ENCODE results near the gene RNF130. TPM values are rescaled to one million over a fixed set of nuclear protein-coding genes. Genes with fewer than 3 reads are reported as not detected.

RNF130 gene
- polyA plus RNA-seq, 1 donor from 2014 or later: 48.7 TPM

- Histone ChIP-seq H3K9me2 (ENCODE audit: insufficient read depth, low read length) (no peaks in the 10 kb centered on the region), H3K79me2 (replicated peaks; ENCODE audit: insufficient read depth, low read length) (peaks cover 89% of the 10 kb centered on the region), H3K9me3 (ENCODE audit: low read length) (no peaks in the 10 kb centered on the region), H3K4me3 (ENCODE audit: low read length) (no peak overlapping the region), H3K4me2 (ENCODE audit: low read length) (no peak overlapping the region), H4K20me1 (ENCODE audit: insufficient read depth) (peaks cover 13% of the 10 kb centered on the region), H3K27me3 (ENCODE audit: insufficient read depth, low read depth, low read length) (no peaks in the 10 kb centered on the region), H3F3A (ENCODE audit: insufficient read depth, low read length, poor library complexity, severe bottlenecking) (no peaks in the 10 kb centered on the region), H3K27ac (ENCODE audit: low read length) (no peak overlapping the region), H2AFZ (ENCODE audit: low read depth, low read length) (no peak overlapping the region), H3K36me3 (ENCODE audit: insufficient read depth, low read length) (no peaks in the 10 kb centered on the region), H3K9ac (ENCODE audit: low read length) (no peak overlapping the region)
- TF ChIP-seq TAF1 (IDR thresholded peaks at IDR 0.05; ENCODE audit: low read depth) (no peak), EP300 (conservative IDR thresholded peaks at IDR 0.05; ENCODE audit: poor library complexity, severe bottlenecking) (no peak), CTCF (IDR thresholded peaks at IDR 0.05; ENCODE audit: poor library complexity, severe bottlenecking) (no peak), RAD21 (conservative IDR thresholded peaks at IDR 0.05) (no peak), EZH2 (IDR thresholded peaks at IDR 0.05; ENCODE audit: borderline replicate concordance, insufficient read depth, low read length, poor library complexity, severe bottlenecking) (no peak), POLR2AphosphoS5 (IDR thresholded peaks at IDR 0.05) (no peak), SMC3 (conservative IDR thresholded peaks at IDR 0.05; ENCODE audit: poor library complexity) (no peak), MXI1 (conservative IDR thresholded peaks at IDR 0.05; ENCODE audit: poor library complexity, severe bottlenecking) (no peak)
- TF ChIP-seq, protein P1, sequence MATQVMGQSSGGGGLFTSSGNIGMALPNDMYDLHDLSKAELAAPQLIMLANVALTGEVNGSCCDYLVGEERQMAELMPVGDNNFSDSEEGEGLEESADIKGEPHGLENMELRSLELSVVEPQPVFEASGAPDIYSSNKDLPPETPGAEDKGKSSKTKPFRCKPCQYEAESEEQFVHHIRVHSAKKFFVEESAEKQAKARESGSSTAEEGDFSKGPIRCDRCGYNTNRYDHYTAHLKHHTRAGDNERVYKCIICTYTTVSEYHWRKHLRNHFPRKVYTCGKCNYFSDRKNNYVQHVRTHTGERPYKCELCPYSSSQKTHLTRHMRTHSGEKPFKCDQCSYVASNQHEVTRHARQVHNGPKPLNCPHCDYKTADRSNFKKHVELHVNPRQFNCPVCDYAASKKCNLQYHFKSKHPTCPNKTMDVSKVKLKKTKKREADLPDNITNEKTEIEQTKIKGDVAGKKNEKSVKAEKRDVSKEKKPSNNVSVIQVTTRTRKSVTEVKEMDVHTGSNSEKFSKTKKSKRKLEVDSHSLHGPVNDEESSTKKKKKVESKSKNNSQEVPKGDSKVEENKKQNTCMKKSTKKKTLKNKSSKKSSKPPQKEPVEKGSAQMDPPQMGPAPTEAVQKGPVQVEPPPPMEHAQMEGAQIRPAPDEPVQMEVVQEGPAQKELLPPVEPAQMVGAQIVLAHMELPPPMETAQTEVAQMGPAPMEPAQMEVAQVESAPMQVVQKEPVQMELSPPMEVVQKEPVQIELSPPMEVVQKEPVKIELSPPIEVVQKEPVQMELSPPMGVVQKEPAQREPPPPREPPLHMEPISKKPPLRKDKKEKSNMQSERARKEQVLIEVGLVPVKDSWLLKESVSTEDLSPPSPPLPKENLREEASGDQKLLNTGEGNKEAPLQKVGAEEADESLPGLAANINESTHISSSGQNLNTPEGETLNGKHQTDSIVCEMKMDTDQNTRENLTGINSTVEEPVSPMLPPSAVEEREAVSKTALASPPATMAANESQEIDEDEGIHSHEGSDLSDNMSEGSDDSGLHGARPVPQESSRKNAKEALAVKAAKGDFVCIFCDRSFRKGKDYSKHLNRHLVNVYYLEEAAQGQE (IDR thresholded peaks at IDR 0.05; ENCODE audit: borderline replicate concordance): no peak
Observed at GRCh38 chr5:180049185-180049548, 22.4 kb downstream of the RNF130 start.

- Histone ChIP-seq H3K36me3 (ENCODE audit: insufficient read depth, low read length) (no peaks in the 10 kb centered on the region), H2AFZ (ENCODE audit: low read depth, low read length) (no peak overlapping the region), H3K9me3 (ENCODE audit: low read length) (no peaks in the 10 kb centered on the region), H3K79me2 (replicated peaks; ENCODE audit: insufficient read depth, low read length) (peaks cover 90% of the 10 kb centered on the region), H3K4me3 (ENCODE audit: low read length) (no peak overlapping the region), H3K4me2 (ENCODE audit: low read length) (no peak overlapping the region), H3F3A (ENCODE audit: insufficient read depth, low read length, poor library complexity, severe bottlenecking) (no peaks in the 10 kb centered on the region), H4K20me1 (ENCODE audit: insufficient read depth) (peaks cover 8% of the 10 kb centered on the region), H3K27ac (ENCODE audit: low read length) (no peak overlapping the region), H3K27me3 (ENCODE audit: insufficient read depth, low read depth, low read length) (no peaks in the 10 kb centered on the region), H3K9ac (ENCODE audit: low read length) (no peak overlapping the region), H3K9me2 (ENCODE audit: insufficient read depth, low read length) (no peaks in the 10 kb centered on the region)
- no peak for TF ChIP-seq EZH2 (IDR thresholded peaks at IDR 0.05; ENCODE audit: borderline replicate concordance, insufficient read depth, low read length, poor library complexity, severe bottlenecking)
- no peak for TF ChIP-seq POLR2AphosphoS5 (IDR thresholded peaks at IDR 0.05)
- TF ChIP-seq TAF1 (IDR thresholded peaks at IDR 0.05; ENCODE audit: low read depth): no peak
- no peak for TF ChIP-seq RAD21 (conservative IDR thresholded peaks at IDR 0.05)
- no peak for TF ChIP-seq MXI1 (conservative IDR thresholded peaks at IDR 0.05; ENCODE audit: poor library complexity, severe bottlenecking)
- TF ChIP-seq, protein P1 (IDR thresholded peaks at IDR 0.05; ENCODE audit: borderline replicate concordance): no peak
- TF ChIP-seq CTCF (IDR thresholded peaks at IDR 0.05; ENCODE audit: poor library complexity, severe bottlenecking): no peak
Observed at GRCh38 chr5:180047667-180048066, 23.9 kb downstream of the RNF130 start.

Measured in neural cell (in vitro differentiated cells).